ENCODE data around the gene DIPK1B.
"Not testable (repeated sequence)": the region's sequence is repeated elsewhere in the genome, so short reads cannot be mapped to it uniquely, and the experiment has no call there.

DNA sequence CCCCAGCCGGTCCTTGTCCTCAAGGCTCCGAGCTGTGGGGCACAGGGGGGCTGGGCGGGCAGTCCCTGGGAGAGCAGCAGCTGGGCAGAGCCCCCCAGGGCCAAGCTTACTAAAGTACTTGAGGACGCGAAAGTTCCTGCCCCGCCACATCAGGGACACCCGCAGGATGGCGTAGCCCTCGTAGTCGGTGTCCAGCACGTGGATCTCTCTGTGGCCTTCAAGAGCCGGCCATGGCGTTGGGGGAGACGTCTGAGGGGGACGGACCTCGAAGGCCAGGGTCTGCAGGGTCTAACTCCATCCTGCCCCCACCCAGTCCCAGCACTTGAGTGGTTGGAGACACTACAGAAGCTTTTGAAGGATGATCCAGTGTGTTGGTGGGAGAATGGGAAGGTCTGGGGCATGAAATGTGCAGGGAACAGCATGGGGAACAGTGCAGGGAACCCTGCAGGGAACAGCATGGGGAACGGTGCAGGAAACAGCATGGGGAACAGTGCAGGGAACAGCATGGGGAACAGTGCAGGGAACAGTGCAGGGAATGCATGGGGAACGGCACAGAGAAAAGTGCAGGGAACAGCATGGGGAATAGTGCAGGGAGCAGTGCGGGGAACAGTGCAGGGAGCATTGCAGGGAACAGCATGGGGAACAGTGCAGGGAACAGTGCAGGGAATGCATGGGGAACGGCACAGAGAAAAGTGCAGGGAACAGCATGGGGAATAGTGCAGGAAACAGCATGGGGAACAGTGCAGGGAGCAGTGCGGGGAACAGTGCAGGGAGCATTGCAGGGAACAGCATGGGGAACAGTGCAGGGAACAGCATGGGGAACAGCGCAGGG lies 43.1 kb downstream of the DIPK1B start:
- not testable (repeated sequence) for TF ChIP-seq JUN (IDR thresholded peaks at IDR 0.05; ENCODE audit: borderline replicate concordance, insufficient read depth, insufficient read length, low read depth); POLR2AphosphoS5 (IDR thresholded peaks at IDR 0.05; ENCODE audit: insufficient read depth, low read depth, low read length); EZH2 (IDR thresholded peaks at IDR 0.05; ENCODE audit: borderline replicate concordance, low read depth, low read length, severe bottlenecking)
- TF ChIP-seq, protein P1, sequence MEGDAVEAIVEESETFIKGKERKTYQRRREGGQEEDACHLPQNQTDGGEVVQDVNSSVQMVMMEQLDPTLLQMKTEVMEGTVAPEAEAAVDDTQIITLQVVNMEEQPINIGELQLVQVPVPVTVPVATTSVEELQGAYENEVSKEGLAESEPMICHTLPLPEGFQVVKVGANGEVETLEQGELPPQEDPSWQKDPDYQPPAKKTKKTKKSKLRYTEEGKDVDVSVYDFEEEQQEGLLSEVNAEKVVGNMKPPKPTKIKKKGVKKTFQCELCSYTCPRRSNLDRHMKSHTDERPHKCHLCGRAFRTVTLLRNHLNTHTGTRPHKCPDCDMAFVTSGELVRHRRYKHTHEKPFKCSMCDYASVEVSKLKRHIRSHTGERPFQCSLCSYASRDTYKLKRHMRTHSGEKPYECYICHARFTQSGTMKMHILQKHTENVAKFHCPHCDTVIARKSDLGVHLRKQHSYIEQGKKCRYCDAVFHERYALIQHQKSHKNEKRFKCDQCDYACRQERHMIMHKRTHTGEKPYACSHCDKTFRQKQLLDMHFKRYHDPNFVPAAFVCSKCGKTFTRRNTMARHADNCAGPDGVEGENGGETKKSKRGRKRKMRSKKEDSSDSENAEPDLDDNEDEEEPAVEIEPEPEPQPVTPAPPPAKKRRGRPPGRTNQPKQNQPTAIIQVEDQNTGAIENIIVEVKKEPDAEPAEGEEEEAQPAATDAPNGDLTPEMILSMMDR (IDR thresholded peaks at IDR 0.05; ENCODE audit: extremely low read depth in 1 of 2, insufficient read depth in 1 of 2, low read depth in 1 of 2, low read length in 2 of 2) = not testable (repeated sequence)
